GM18907 (cell line): Measurements from ENCODE around the gene ZNF865.

Experiments
- ATAC-seq: cut with Tn5 transposase; IDR thresholded peaks from one replicate; pipeline ENCODE4 v1.9.1; 2021; ENCODE audit warnings: mild to moderate bottlenecking, moderate library complexity; ENCODE audit not compliant: unreplicated experiment

Gene ZNF865

DNA sequence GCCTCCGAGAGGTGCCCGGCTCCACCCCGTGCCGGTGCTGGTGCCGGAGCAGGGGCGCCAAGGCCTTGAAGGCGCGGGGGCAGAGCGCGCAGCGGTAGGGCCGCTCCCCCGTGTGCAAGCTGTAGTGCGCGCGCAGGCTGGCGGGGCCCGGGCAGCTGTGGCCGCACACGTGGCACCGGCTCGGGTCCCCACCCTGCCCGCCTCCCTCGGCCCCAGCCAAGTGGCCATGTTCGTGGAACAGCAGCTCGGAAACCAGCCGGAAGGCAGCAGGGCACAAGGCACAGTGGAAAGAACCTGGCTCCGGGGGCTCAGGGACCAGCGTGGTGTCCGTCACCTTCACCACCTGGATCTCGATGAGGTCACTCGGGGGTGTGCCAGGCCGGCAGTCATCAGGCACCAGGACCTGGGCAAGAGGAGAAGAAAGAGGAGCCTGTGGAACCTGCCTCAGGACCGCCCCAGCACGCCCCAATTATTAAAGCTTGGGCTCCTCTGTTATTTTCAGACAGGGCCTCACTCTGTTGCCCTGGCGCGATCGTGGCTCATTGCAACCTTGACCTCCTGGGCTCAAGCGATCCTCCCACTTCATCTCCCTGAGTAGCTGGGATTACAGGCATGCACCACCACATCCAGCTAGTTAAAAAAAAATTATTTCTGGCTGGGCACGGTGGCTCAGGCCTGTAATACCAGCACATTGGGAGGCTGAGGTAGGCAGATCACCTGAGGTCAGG, 17.0 kb downstream of the ZNF865 start:
- ATAC-seq = no peak

GRCh38 chr19:55623130-55623529, 17.7 kb downstream of the ZNF865 start:
- no peak for ATAC-seq

DNA sequence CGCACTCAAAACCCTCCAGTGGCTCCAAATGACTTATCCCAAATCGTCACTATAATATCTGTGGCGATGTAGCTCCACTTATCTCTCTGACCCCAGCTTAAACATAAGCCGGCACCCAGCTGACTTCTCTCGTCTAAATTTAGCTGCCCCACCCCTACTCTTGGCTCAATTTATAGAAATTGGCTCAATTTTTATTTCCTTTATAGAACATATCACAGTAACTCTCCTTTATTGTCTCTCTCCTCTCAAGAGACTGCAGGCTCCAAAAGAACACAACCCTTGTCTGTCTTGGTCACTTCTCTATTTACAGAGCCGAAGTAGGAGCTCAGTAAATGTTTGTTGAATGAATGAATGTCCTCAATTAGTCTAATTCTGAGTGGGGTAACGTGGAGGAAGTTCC, 18.1 kb downstream of the ZNF865 start:
- ATAC-seq = no peak

- ATAC-seq = peak; percentile 50
Observed at GRCh38 chr19:55624109-55625003, 18.9 kb downstream of the ZNF865 start, which contains the start of gene ZNF784. Gene ZNF784 (minus strand): TSS chr19:55624566. CDS start chr19:55624561, 5 bp downstream.

DNA sequence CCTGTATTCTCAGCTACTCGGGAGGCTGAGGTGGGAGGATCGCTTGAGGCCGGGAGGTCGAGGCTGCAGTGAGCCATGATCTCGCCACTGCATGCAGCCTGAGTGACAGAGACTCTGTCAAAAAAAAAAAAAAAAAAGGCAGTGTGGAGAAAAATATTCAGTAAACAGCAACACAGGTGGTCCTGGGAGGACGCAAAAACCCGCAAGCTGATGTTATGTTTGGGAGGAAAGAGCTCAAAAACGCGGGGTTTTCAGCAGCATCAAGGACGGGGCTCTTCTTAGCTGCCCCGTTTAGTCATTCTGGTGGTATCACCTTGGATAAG, 19.5 kb downstream of the ZNF865 start:
- ATAC-seq = no peak

GRCh38 chr19:55626350-55626749, 20.9 kb downstream of the ZNF865 start:
- no peak for ATAC-seq

GRCh38 chr19:55632463-55632834, 27.0 kb downstream of the ZNF865 start:
- ATAC-seq = no peak

GRCh38 chr19:55633861-55634260, 28.4 kb downstream of the ZNF865 start:
- no peak for ATAC-seq

DNA sequence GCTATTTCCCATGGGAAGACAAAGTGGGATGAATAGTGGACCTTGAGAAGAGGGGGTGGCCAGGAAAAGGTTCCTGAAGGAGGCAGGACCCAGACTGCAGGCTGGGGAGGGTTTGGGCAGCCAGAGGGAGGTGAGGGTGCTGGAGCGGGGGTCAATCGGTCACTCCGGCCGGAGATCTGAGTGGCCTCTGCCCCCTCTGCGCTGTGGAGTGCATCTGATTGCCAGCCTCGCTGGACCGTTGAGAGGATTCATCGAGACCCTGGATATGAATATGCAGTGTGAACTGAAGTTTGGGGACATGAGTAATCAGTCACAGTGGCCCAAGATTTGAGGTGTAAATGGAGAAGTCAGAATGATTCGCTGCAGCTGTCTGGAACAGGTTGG, 29.9 kb downstream of the ZNF865 start:
- no peak for ATAC-seq

DNA sequence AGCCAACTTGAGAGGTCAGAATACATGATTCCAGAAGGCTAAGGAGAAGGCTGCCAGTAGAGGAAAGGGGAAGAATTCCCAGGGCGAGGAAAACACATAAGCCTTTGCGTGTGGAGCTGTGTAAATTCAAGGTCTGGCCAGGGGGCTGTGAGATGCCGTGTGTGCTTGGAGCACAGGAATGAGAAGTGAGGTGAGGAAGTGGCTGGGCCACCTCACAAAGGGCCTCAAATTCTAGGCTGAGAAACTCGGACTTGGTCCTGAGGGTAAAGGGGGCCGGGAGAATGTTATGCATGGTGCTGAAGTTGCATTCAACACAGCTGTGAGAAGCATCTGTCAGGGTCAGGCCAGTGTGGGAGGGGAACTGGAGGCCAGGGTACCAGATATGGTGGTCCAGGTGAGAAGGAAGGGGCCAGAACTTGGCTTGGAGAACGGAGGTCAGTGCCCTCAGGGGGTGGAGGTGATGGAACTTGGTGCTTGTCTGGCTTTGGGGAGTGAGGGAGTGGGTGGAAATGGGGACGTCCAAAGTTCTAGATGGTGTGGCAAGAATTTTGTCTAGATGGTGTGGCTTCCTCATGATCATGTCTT, 30.5 kb downstream of the ZNF865 start:
- no peak for ATAC-seq

GRCh38 chr19:55636723-55637122, 31.3 kb downstream of the ZNF865 start:
- ATAC-seq = no peak

DNA sequence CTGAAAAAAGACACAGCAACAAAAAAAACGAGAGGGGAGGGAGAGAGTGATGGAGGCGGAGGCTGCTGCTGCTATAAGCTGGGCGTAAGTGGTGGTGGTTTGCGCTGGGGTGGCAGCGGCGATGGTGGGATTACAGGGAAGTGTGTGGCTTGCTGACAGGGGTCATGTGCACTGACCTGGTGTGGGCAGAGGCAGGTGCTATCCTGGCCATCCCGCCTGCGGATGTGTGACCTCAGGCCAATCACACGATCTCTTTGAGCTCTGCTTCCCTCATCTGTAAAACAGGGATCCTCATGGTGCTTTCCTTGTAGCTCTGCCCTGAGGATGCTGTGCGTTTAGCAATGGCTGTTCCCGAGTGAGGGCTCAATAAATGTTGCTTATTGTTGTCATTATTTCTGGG, 32.1 kb downstream of the ZNF865 start:
- no peak for ATAC-seq

DNA sequence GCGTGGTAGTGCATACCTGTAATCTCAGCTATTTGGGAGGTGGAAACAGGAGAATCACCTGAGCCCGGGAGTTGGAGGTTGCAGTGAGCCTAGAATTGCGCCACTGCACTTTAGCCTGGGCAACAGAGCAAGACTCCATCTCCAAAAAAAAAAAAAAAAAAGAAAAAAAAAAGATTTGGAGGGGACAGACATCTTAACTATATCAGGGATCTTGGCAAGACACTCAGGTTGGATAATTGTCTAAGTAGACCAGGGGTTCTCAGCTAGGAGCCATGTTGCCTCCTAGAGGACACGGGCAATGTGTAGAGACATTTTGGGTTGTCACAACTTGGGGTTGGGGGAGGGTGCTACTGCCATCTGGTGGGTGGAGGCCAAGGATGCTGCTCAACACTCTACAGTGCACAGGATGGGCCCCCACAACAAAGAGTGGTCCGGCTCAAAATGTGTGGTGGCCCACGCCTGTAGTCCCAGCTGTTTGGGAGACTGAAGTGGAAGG, 33.5 kb downstream of the ZNF865 start:
- no peak for ATAC-seq

- ATAC-seq = no peak
Observed at GRCh38 chr19:55640043-55640576, 34.7 kb downstream of the ZNF865 start.

- peak; percentile 27 for ATAC-seq
Observed at GRCh38 chr19:55640577-55641425, 35.4 kb downstream of the ZNF865 start, which contains the start of gene ZNF580. Gene ZNF580 (plus strand): TSS chr19:55641002. CDS start chr19:55642509, 1,507 bp downstream.

GRCh38 chr19:55641426-55642152, 36.1 kb downstream of the ZNF865 start:
- ATAC-seq = no peak

- ATAC-seq = peak; percentile 5
Observed at GRCh38 chr19:55642153-55643002, 36.9 kb downstream of the ZNF865 start.

DNA sequence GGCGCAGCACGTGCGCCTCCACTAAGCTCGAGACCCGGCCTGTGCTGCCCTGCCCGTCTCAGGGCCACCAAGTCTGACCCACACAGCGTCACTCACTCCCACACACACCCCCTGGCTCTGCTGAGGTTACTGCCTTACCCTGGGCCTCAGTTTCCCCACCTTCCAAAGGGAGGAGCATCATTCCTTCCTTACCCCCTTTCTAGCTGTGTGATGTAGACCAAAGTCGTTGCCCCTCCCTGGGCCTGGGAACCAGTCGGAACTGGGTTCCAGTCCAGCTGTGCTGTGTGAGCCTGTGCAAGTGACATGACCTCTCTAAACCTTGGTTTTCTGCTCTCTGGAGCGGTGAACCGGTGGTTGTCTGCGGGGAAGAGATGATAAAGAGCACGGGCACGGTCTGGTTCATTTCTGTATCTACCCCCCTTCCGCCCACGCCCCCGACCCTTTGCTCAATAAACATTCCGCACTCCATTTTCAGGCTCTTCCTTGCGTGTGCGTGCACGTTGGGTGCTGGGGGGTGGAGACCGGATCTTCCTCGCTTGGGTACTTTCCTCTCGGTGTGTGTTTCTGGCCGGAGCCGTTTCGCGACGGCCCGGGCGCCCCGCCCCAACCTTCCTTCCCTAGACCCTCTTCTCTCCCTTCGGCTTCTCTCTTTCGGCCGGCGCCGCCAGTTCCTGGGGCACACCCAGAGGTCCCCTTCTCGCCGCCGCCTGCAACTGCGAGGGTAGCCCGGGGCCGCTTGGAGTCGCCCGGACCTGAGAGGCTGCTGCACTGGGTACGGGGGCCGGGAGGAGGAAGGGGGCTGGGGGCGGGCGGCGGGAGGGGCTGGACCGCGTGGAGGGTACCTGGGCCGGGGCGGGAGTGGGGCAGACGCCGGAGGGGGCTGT, 37.8 kb downstream of the ZNF865 start, which contains the start of gene ZNF581:
ZNF581 (plus strand) TSS at position 647 of the 884 bp plus-strand sequence. CDS start 923 bp downstream, outside the sequence.
- ATAC-seq = peak; percentile 48
